SK-N-MC (cell line): ENCODE measurements around the gene TMEM63C.

ENCODE experiments used
- EZH2 ChIP-seq: fragments of 200-600 bp; sonication (generic); IDR thresholded peaks from one replicate; pipeline ENCODE4 v1.6.1; 2017; ENCODE audit warnings: antibody characterized with exemption
- FOXP2 ChIP-seq: optimal IDR thresholded peaks from 2 replicates; pipeline ENCODE3; 2011; ENCODE audit warnings: mild to moderate bottlenecking, moderate library complexity; ENCODE audit not compliant: insufficient read depth; ENCODE audit errors: extremely low read length, control extremely low read depth
- POLR2AphosphoS5 ChIP-seq: IDR thresholded peaks from 2 replicates; pipeline ENCODE4 v1.6.1; 2012; ENCODE audit warnings: mild to moderate bottlenecking, low read depth, low read length, borderline replicate concordance

GRCh38 chr14:77186911-77187648, 5.5 kb downstream of the TMEM63C start:
- TF ChIP-seq EZH2 (no peak), POLR2AphosphoS5 (no peak), FOXP2 (no peak)
